Hair follicular keratinocyte (primary cell): Measurements from ENCODE around the gene EFNA5. TPM values are rescaled to one million over a fixed set of nuclear protein-coding genes. Genes with fewer than 3 reads are reported as not detected.

Experiments
- total RNA-seq: library from RNA; depleted of rRNA; stranded (reverse); fragments of >200 nt; gene quantifications from 2 replicates; pipeline ENCODE4 v1.2.3, GENCODE V29; 2015

Gene EFNA5
- 5.3 and 6.0 TPM in 2 replicates for total RNA-seq

DNA sequence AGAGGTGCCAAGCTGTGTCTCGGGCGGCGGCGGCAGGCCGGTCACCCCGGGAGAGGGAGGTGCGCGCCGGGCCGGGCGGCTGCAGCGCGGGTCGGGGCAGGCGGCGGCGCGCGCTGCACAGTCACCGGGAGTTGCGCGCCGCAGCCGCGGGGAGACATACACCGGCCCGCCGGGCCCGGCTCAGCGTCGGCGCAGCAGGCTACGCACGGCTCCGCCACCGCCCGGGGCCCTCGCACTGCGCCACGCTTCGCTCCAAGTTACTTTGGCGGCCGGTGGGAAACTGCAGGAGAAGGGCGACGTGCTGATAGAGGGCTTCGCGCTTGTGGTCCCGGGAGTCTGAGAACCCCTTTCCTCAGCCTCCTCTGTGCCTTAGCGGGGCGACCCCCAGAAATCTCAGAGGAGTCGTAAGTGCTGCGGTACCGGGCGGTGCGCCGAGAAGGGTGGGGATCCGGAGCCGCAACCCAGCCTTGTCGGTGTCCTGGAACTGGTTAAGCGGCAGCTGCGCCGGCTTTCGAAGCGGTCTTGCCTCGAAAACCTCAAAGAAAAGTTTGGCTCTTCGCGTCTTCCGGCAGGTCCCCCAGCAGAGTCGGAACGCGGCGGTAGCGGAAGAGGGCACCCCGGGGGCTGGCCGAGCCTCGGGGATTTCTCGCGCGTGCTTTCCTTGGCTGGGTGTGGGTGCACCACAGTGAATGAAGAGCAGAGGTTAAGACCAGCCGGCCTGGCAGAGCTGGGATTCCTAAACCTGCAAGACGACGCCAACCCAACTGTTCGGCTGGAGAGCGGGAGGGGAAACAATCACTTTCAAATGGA lies at the start of gene EFNA5:
TSS of gene EFNA5 (minus strand) at position 6 of the 810 bp plus-strand sequence.

